NCI-H2171 treated with DMSO at 0.1 percent for 48 hours (cell line): ENCODE results near the gene TTC5.
"Not testable (repeated sequence)": the region's sequence is repeated elsewhere in the genome, so short reads cannot be mapped to it uniquely, and the experiment has no call there.

Experiments used
- DNase-seq: peaks from one replicate; lab custom pipeline; 2025; lab: John Stamatoyannopoulos, UW

TTC5 gene

DNA sequence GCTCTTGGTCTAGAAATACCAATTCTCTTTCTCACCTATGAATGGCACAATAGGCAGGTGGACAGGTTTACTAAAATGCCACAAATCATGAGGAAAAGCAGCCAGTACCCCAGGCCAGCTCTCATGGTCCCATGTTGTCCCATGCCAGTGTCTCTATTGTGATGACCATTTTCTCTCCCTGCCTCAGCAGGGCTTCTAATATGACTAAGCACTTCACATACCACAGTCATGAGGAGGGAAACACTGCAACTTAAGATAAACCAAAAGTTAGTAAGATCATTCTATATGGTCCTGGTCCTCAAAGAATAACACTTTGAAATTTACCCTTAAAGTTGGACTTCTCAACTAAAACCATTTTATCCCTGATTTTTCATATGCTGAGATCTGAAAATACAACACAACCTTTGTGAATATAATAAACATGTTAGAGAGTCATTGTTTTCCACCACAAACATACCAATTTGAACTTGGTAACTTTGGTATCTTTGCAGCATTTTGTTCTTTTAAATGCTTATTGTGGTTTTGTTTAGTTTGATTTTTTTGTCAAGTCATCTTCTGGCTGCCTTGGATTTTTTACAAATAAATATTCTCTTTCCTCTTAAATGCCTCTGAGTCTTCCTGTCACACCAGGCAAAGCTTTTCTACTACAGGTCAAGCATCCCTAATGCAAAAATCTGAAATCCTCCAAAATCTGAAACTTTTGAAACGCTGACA is 3.6 kb downstream of the TTC5 start:
- no peak for DNase-seq

DNA sequence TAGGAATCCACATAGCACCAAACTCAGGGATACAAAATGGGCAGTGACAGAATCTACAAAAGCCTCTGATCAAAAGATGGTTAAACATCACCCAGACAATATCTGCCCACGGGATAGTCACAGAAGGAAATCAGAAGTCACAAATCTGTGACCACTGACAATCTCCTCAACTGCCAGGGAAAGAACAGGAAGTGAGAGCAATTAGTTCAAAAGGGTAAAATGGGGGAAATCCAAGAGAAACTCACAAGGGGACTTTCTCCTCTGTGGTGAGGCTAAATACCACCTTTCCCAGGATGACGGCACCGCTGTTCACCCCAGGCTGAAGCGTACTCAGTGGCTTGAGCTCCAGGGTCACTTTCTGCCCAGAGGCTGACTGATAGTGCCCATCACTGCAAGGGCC is 10.7 kb downstream of the TTC5 start:
- DNase-seq: no peak

DNA sequence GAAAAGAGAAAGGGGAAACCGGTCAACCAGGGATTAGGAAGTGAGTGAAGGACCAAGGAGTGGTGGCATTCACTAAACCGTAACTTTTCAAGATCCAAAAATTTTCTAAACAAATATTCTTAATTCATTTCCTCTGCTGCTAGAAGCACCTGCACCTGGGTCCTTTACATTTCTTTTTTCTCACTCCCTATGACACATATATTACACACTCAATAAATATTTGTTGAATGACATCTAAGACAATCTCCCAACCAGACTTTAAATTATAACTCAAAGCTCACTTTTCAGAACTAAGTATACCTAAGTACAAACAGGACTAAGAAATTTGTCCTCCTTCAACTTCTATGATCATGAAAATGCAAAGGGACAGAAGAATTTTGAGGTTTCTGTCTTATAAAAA is 11.1 kb downstream of the TTC5 start:
- DNase-seq: no peak

DNA sequence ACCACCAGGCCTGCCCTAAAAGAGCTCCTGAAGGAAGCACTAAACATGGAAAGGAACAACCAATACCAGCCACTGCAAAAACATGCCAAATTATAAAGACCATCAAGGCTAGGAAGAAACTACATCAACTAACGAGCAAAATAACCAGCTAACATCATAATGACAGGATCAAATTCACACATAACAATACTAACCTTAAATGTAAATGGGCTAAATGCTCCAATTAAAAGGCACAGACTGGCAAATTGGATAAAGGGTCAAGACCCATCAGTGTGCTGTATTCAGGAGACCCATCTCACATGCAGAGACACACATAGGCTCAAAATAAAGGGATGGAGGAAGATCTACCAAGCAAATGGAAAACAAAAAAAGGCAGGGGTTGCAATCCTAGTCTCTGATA is 23.8 kb downstream of the TTC5 start:
- not testable (repeated sequence) for DNase-seq

GRCh38 chr14:20280265-20280664 is 25.5 kb downstream of the TTC5 start:
- DNase-seq: not testable (repeated sequence)

- peak; percentile 73 for DNase-seq
These were observed 27.3 kb downstream of the TTC5 start for GRCh38 chr14:20278414-20278813.

- DNase-seq: no peak
These were observed 28.3 kb downstream of the TTC5 start for GRCh38 chr14:20277409-20277808.

GRCh38 chr14:20274062-20274461 is 31.7 kb downstream of the TTC5 start:
- DNase-seq: no peak

DNA sequence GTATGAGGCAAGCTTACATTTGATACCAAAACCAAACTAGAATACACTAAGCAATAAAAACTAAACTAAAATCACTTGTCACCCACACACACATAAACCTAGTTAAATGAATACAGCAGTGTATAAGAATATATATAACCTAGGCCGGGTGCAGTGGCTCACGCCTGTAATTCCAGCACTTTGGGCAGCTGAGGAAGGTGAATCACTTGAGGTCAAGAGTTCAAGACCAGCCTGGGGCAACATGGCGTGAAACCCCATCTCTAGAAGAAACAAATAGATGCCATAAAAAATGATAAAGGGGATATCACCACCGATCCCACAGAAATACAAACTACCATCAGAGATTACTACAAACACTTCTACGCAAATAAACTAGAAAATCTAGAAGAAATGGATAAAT is 41.4 kb downstream of the TTC5 start:
- not testable (repeated sequence) for DNase-seq

- peak; percentile 61 for DNase-seq
These were observed 43.1 kb downstream of the TTC5 start for GRCh38 chr14:20262642-20263128.

DNA sequence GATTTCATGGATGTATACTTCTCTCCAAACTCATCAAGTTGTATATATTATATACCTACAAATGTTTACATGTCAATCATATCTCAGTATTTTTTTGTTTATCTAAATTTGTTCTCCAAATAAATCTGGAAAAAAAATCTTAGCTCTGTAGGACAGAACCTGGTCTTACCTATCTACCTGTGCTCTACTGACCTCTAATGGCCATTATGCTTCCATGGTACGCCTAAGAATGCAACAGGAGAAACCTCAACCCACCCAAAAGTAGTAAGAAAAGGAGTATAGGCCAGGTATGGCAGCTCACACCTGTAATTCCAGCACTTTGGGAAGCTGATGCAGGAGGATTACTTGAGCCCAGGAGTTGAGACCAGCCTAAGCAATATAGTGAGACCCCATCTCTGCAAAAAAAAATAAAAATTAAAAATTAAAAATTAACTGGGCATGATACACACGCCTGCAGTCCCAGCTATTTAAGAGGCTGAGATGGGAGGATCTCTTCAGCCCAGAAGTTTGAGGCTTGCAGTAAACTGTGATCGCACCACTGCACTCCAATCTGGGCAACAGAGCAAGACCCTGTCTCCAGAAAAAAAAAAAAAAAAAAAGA is 58.0 kb downstream of the TTC5 start:
- peak; percentile 71 for DNase-seq
